H1 (cell line): Measurements from ENCODE around the gene NPFF. TPM values are rescaled to one million over a fixed set of nuclear protein-coding genes. Genes with fewer than 3 reads are reported as not detected.

Experiments
- CTCF ChIA-PET: fragments of 300-600 bp; sonication (Branson Sonifier 250); formaldehyde crosslinking; loops from one replicate; lab custom pipeline; 2021; ENCODE audit not compliant: partially characterized antibody; lab: Charles Lee
- POLR2A ChIA-PET: fragments of 300-600 bp; sonication (Branson Sonifier 250); formaldehyde crosslinking; loops from one replicate; lab custom pipeline; 2021; ENCODE audit warnings: inconsistent platforms; ENCODE audit not compliant: partially characterized antibody; lab: Charles Lee
- DNase-seq, 2 experiments: peaks; one replicate each; pipeline versions ENCODE4 v3.0.0 to v3.0.0-alpha.2; 2010 to 2022; ENCODE audit warnings: low spot score in 2 of 2, low read depth in 1 of 2, mixed read lengths in 1 of 2
- FAIRE-seq: peaks from 2 replicates; lab custom pipeline; 2011; peaks lifted over from hg19 to GRCh38; lab: Jason Lieb, UNC
- H2AFZ ChIP-seq: 2 replicates; pipeline ENCODE4 v1.8.1; 2012; ENCODE audit warnings: low read length, inconsistent platforms
- H2AK5ac ChIP-seq: 2 replicates; pipeline ENCODE4 v1.6.1; 2013; ENCODE audit warnings: low read depth, low read length
- H2BK120ac ChIP-seq: replicated peaks from 2 replicates; pipeline ENCODE3; 2013; ENCODE audit warnings: low read depth, low read length, inconsistent platforms
- H2BK12ac ChIP-seq: 2 replicates; pipeline ENCODE4 v1.6.1; 2013; ENCODE audit warnings: low read depth, low read length
- H2BK15ac ChIP-seq: 2 replicates; pipeline ENCODE4 v1.6.1; 2013; ENCODE audit warnings: low read length
- H2BK20ac ChIP-seq: 2 replicates; pipeline ENCODE4 v1.6.1; 2013; ENCODE audit warnings: low read length
- H2BK5ac ChIP-seq: 2 replicates; pipeline ENCODE4 v1.6.1; 2013; ENCODE audit warnings: low read depth, low read length
- H3K14ac ChIP-seq: 2 replicates; pipeline ENCODE4 v1.6.1; 2013; ENCODE audit warnings: inconsistent platforms; ENCODE audit not compliant: insufficient read length
- H3K18ac ChIP-seq: 2 replicates; pipeline ENCODE4 v1.6.1; 2013; ENCODE audit warnings: low read length; ENCODE audit errors: extremely low read depth
- H3K23ac ChIP-seq: 2 replicates; pipeline ENCODE4 v1.6.1; 2013; ENCODE audit warnings: inconsistent platforms; ENCODE audit not compliant: insufficient read length
- H3K23me2 ChIP-seq: 2 replicates; pipeline ENCODE4 v1.6.1; 2013; ENCODE audit warnings: low read depth, low read length
- H3K27ac ChIP-seq: 2 replicates; pipeline ENCODE4 v1.6.1; 2011; ENCODE audit warnings: low read depth, low read length, inconsistent platforms
- H3K27me3 ChIP-seq, 4 experiments: replicated peaks in 1 of 4; 1 replicate in 1 of 4; 2 replicates in 3 of 4; pipeline versions ENCODE4 v1.6.1 to v1.8.1; 2011 to 2013; ENCODE audit warnings: low read length in 3 of 4, mild to moderate bottlenecking in 3 of 4, inconsistent platforms in 2 of 4, mixed read lengths in 2 of 4, moderate library complexity in 1 of 4; ENCODE audit not compliant: control insufficient read depth in 3 of 4, insufficient read depth in 3 of 4; ENCODE audit errors: extremely low read depth in 1 of 4
- H3K36me3 ChIP-seq, 4 experiments: 2 replicates each; pipeline versions ENCODE4 v1.6.1 to v1.8.1; 2011 to 2013; ENCODE audit warnings: mild to moderate bottlenecking in 4 of 4, low read length in 3 of 4, moderate library complexity in 2 of 4, control low read depth in 1 of 4, inconsistent platforms in 1 of 4; ENCODE audit not compliant: insufficient read depth in 4 of 4, control insufficient read depth in 2 of 4
- H3K4ac ChIP-seq: replicated peaks from 2 replicates; pipeline ENCODE3; 2013; ENCODE audit warnings: low read length, low read depth, mixed read lengths, inconsistent platforms; ENCODE audit not compliant: insufficient read length
- H3K4me1 ChIP-seq, 4 experiments: replicated peaks in 1 of 4; 1 replicate in 1 of 4; 2 replicates in 3 of 4; pipeline versions ENCODE4 v1.6.1 to v1.8.1; 2011 to 2013; ENCODE audit warnings: low read length in 3 of 4, inconsistent platforms in 2 of 4, mixed read lengths in 1 of 4; ENCODE audit not compliant: insufficient read depth in 4 of 4, control insufficient read depth in 3 of 4
- H3K4me2 ChIP-seq, 2 experiments: 2 replicates each; pipeline versions ENCODE4 v1.6.1 to v1.8.1; 2011 to 2013; ENCODE audit warnings: low read depth in 2 of 2, low read length in 2 of 2, control low read depth in 1 of 2, inconsistent platforms in 1 of 2, mild to moderate bottlenecking in 1 of 2; ENCODE audit not compliant: insufficient read depth in 1 of 2
- H3K4me3 ChIP-seq, 4 experiments: fragments of 200-600, 300-600 bp in 1 of 4; sonication (generic), shearing (Covaris generic), sonication (Bioruptor Twin) in 1 of 4; 2 replicates each; pipeline versions ENCODE4 v1.5.1 to v1.8.1; 2011 to 2016; ENCODE audit warnings: low read length in 4 of 4, low read depth in 3 of 4, control low read depth in 2 of 4, inconsistent platforms in 2 of 4, mild to moderate bottlenecking in 2 of 4, mixed read lengths in 1 of 4, moderate library complexity in 1 of 4; ENCODE audit not compliant: insufficient read depth in 2 of 4; ENCODE audit errors: extremely low read depth in 1 of 4
- H3K56ac ChIP-seq: replicated peaks from 2 replicates; pipeline ENCODE3; 2013; ENCODE audit warnings: low read depth, mild to moderate bottlenecking, mixed read lengths, low read length, inconsistent platforms; ENCODE audit not compliant: insufficient read length
- H3K79me1 ChIP-seq: 2 replicates; pipeline ENCODE4 v1.6.1; 2013; ENCODE audit warnings: low read depth, low read length, control low read depth
- H3K79me2 ChIP-seq, 2 experiments: 2 replicates each; pipeline versions ENCODE4 v1.6.1 to v1.8.1; 2012 to 2013; ENCODE audit warnings: low read length in 2 of 2, mild to moderate bottlenecking in 2 of 2, inconsistent platforms in 1 of 2; ENCODE audit not compliant: insufficient read depth in 2 of 2, control insufficient read depth in 1 of 2
- H3K9ac ChIP-seq, 4 experiments: replicated peaks in 1 of 4; 1 replicate in 1 of 4; 2 replicates in 3 of 4; pipeline versions ENCODE4 v1.6.1 to v1.8.1; 2011 to 2013; ENCODE audit warnings: low read depth in 3 of 4, low read length in 3 of 4, control low read depth in 2 of 4, mild to moderate bottlenecking in 2 of 4, moderate library complexity in 2 of 4, inconsistent platforms in 1 of 4; ENCODE audit errors: extremely low read depth in 1 of 4
- H3K9me3 ChIP-seq, 2 experiments: 2 replicates each; pipeline versions ENCODE4 v1.6.1 to v1.8.1; 2012 to 2013; ENCODE audit warnings: mild to moderate bottlenecking in 2 of 2, moderate library complexity in 2 of 2, control low read depth in 1 of 2, inconsistent platforms in 1 of 2, low read depth in 1 of 2, low read length in 1 of 2, mixed read lengths in 1 of 2; ENCODE audit not compliant: insufficient read depth in 2 of 2
- H4K20me1 ChIP-seq, 2 experiments: replicated peaks in 1 of 2; 2 replicates each; pipeline versions ENCODE3 to v1.8.1; 2011 to 2013; ENCODE audit warnings: inconsistent platforms in 2 of 2, low read length in 2 of 2, mild to moderate bottlenecking in 1 of 2; ENCODE audit not compliant: insufficient read depth in 2 of 2, control insufficient read depth in 1 of 2
- H4K5ac ChIP-seq: 2 replicates; pipeline ENCODE4 v1.6.1; 2013; ENCODE audit warnings: low read length, low read depth, mixed read lengths, inconsistent platforms; ENCODE audit not compliant: insufficient read length
- H4K8ac ChIP-seq: 2 replicates; pipeline ENCODE4 v1.8.0; 2013; ENCODE audit warnings: mild to moderate bottlenecking, moderate library complexity, low read length, inconsistent platforms; ENCODE audit not compliant: insufficient read depth; ENCODE audit errors: extremely low read depth
- H4K91ac ChIP-seq: replicated peaks from 2 replicates; pipeline ENCODE3; 2013; ENCODE audit warnings: low read length, mixed read lengths, inconsistent platforms; ENCODE audit not compliant: insufficient read length
- MAFK ChIP-seq: IDR thresholded peaks from 2 replicates; pipeline ENCODE4 v1.6.1; 2012; ENCODE audit warnings: low read depth, mild to moderate bottlenecking, improper control_type of control experiment, low read length
- POLR2A ChIP-seq, 2 experiments: IDR thresholded peaks; 1 replicate in 1 of 2; 2 replicates in 1 of 2; pipeline ENCODE4 v1.6.1; 2011; ENCODE audit warnings: low read depth in 2 of 2, low read length in 2 of 2, mild to moderate bottlenecking in 2 of 2; ENCODE audit errors: control extremely low read depth in 1 of 2
- POLR2AphosphoS5 ChIP-seq: IDR thresholded peaks from 2 replicates; pipeline ENCODE4 v1.6.1; 2011; ENCODE audit warnings: low read depth, low read length
- SIRT6 ChIP-seq: IDR thresholded peaks from one replicate; pipeline ENCODE4 v1.7.1; 2012; ENCODE audit warnings: low read length, inconsistent platforms
- SP2 ChIP-seq: IDR thresholded peaks from 2 replicates; pipeline ENCODE4 v1.6.1; 2012; ENCODE audit warnings: mild to moderate bottlenecking, low read length, inconsistent platforms
- WGBS, 2 experiments: shearing (Covaris generic) in 1 of 2; methylation state at CpG; one replicate each; pipeline versions ENCODE4 v1.1.6 to v1.1.7; 2013 to 2015; ENCODE audit warnings: low lambda C conversion rate in 2 of 2, mixed read lengths in 2 of 2, inconsistent platforms in 1 of 2, low coverage in 1 of 2, missing lambda C conversion rate in 1 of 2; ENCODE audit not compliant: insufficient replicate concordance in 2 of 2, insufficient coverage in 1 of 2, insufficient read length in 1 of 2; ENCODE audit errors: extremely low coverage in 1 of 2, missing lambda C conversion rate in 1 of 2; 5-methylcytosine and 5-hydroxymethylcytosine counted together
- polyA plus RNA-seq, 7 experiments: library from polyadenylated mRNA; depleted of rRNA in 3 of 7; stranded (reverse) in 5 of 7; unstranded in 2 of 7; fragments of >200 nt in 5 of 7; fragments of 200-250 nt in 2 of 7; gene quantifications; 1 replicate in 5 of 7; 2 replicates in 1 of 7; 4 replicates in 1 of 7; pipeline versions ENCODE4 v1.2.1 to v1.2.3, GENCODE V29; 2011 to 2013; ENCODE audit warnings: missing spikeins in 2 of 7, mixed read lengths in 2 of 7
- total RNA-seq: library from RNA; stranded (reverse); fragmentation: NEBNext Ultra II Directional; extraction: Animal tissue kit (Norgen Biotek cat#: 25700); gene quantifications from 2 replicates; pipeline ENCODE4 v1.2.1, GENCODE V29; 2021
- TF ChIP-seq, protein P1 (sequence below), 3 experiments: IDR thresholded peaks; 1 replicate in 2 of 3; 2 replicates in 1 of 3; pipeline versions ENCODE4 v1.5.1 to v1.6.1; 2011; ENCODE audit warnings: low read length in 3 of 3, mild to moderate bottlenecking in 3 of 3, inconsistent platforms in 2 of 3, low read depth in 1 of 3, moderate library complexity in 1 of 3; ENCODE audit not compliant: insufficient read depth in 1 of 3; ENCODE audit errors: control extremely low read depth in 1 of 3

Gene NPFF
- total and polyA plus RNA-seq, 2 of the 8 experiments (the other 6 are each of a cell fraction or from before 2014, with no cell fraction given): not detected

DNA sequence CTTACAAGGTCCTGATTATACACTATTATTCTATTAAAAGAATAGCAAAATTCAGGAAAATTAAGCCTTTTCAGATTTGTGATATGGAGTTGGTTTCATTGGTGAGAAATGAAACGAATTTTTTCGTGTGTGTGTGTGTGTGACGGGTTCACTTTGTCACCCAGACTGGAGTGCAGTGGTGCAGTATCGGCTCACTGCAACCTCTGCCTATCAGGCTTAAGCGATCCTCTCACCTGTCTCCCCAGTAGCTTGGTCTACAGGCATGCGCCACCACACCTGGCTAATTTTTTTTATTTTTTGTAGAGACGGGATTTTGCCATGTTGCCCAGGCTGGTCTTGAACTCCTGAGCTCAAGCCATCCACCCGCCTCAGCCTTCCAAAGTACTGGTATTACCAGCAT is 45.7 kb downstream of the NPFF start:
- Histone ChIP-seq H4K5ac (no peak overlapping the region), H2AK5ac (no peak overlapping the region), H3K18ac (no peak overlapping the region), H3K56ac (no peak overlapping the region), H3K27ac (no peak overlapping the region), H2BK15ac (no peak overlapping the region), H3K36me3 (peaks cover 85 to 100% (median 94%) of the 10 kb centered on the region in 4 experiments), H3K23ac (no peak overlapping the region), H3K79me2 (peaks cover 8 to 88% of the 10 kb centered on the region in 2 experiments), H2BK120ac (no peak overlapping the region), H4K20me1 (peaks cover 35 to 47% of the 10 kb centered on the region in 2 experiments), H2AFZ (no peak overlapping the region), H3K9ac (no peak overlapping the region), H3K4me3 (no peak overlapping the region), H3K23me2 (no peaks in the 10 kb centered on the region; the same call in 1 of the 2 replicates), H3K14ac (no peak overlapping the region), H3K27me3 (no peaks in the 10 kb centered on the region), H3K4ac (no peak overlapping the region), H3K4me2 (no peak overlapping the region), H2BK5ac (no peak overlapping the region), H4K8ac (no peak overlapping the region), H4K91ac (no peak overlapping the region), H3K9me3 (no peaks in the 10 kb centered on the region), H3K4me1 (peaks cover 0 to 10% (median under 1%) of the 10 kb centered on the region in 4 experiments; a peak in 3 of 7 replicates), H2BK12ac (no peak overlapping the region), H3K79me1 (peaks cover 4% of the 10 kb centered on the region), H2BK20ac (no peak overlapping the region)
- TF ChIP-seq POLR2AphosphoS5 (peak; percentile 57; the same call in 1 of the 2 replicates), POLR2A (IDR thresholded peaks at IDR 0.05; ENCODE audit: control extremely low read depth in 1 of 2, low read depth in 2 of 2, low read length in 2 of 2) (0 out of 3 replicates have a peak, but pooled peaks of 1 of the 2 experiments have one; percentile 6), SIRT6 (no peak), SP2 (no peak), MAFK (no peak)
- TF ChIP-seq, protein P1, sequence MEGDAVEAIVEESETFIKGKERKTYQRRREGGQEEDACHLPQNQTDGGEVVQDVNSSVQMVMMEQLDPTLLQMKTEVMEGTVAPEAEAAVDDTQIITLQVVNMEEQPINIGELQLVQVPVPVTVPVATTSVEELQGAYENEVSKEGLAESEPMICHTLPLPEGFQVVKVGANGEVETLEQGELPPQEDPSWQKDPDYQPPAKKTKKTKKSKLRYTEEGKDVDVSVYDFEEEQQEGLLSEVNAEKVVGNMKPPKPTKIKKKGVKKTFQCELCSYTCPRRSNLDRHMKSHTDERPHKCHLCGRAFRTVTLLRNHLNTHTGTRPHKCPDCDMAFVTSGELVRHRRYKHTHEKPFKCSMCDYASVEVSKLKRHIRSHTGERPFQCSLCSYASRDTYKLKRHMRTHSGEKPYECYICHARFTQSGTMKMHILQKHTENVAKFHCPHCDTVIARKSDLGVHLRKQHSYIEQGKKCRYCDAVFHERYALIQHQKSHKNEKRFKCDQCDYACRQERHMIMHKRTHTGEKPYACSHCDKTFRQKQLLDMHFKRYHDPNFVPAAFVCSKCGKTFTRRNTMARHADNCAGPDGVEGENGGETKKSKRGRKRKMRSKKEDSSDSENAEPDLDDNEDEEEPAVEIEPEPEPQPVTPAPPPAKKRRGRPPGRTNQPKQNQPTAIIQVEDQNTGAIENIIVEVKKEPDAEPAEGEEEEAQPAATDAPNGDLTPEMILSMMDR (IDR thresholded peaks at IDR 0.05; ENCODE audit: control extremely low read depth in 1 of 3, insufficient read depth in 1 of 3, low read depth in 1 of 3, low read length in 3 of 3): no peak
- ChIA-PET POLR2A (interaction anchor here (0.6 to 67.0 kb wide), 6 partner anchors 6 to 140 kb away, joined by 3 to 3397 read pairs (median 6); partner anchors contain the start of genes AAAS, MAP3K12, NPFF and PCBP2), CTCF (interaction anchor here (0.7 to 6.4 kb wide), 4 partner anchors 9 to 44 kb away, joined by 3 to 57 read pairs (median 6); no protein-coding TSS in a partner anchor)
- no peak for FAIRE-seq
- 87 to 100% methylated on average over 2 to 8 of the region's 8 CpGs for WGBS, 2 experiments
- DNase-seq: no peak
